Measurements from ENCODE around the gene IL17RE.
A peak's percentile ranks its signal among the peaks of the same experiment; 100 is the strongest.

IL17RE gene

GRCh38 chr3:9934993-9935392, 32.3 kb downstream of the IL17RE start:
- H3F3A ChIP-seq (ENCODE audit: control insufficient read depth, insufficient read depth): no peaks in the 10 kb centered on the region; the same call in 1 of the 2 replicates
- no peaks in the 10 kb centered on the region for H4K20me1 ChIP-seq (ENCODE audit: control insufficient read depth, insufficient read depth, low read depth, low read length)
- no peaks in the 10 kb centered on the region for H3K9me2 ChIP-seq (replicated peaks; ENCODE audit: control insufficient read depth, low read length)
- H3K27me3 ChIP-seq (ENCODE audit: control insufficient read depth, low read length): no peaks in the 10 kb centered on the region
- H3K36me3 ChIP-seq (ENCODE audit: control insufficient read depth, low read length): peaks cover 27% of the 10 kb centered on the region
- TF ChIP-seq EZH2phosphoT487 (IDR thresholded peaks at IDR 0.05; ENCODE audit: borderline replicate concordance, low read length): no peak
- TF ChIP-seq CTCF (IDR thresholded peaks at IDR 0.05; ENCODE audit: low read depth, low read length, poor library complexity, severe bottlenecking): no peak
- no peak overlapping the region for H3K27ac ChIP-seq (ENCODE audit: low read depth, low read length)
- peak overlapping the region; percentile 82 for H3K4me3 ChIP-seq (ENCODE audit: low read length)
- H3K4me1 ChIP-seq (ENCODE audit: control insufficient read depth, low read length): peaks cover 36% of the 10 kb centered on the region
- H3K4me2 ChIP-seq (ENCODE audit: low read length): peak overlapping the region; percentile 91
- H3K79me2 ChIP-seq (ENCODE audit: control insufficient read depth, low read length): peaks cover 22% of the 10 kb centered on the region
- no peaks in the 10 kb centered on the region for H3K9me3 ChIP-seq (ENCODE audit: control insufficient read depth, insufficient read depth, low read length)

DNA sequence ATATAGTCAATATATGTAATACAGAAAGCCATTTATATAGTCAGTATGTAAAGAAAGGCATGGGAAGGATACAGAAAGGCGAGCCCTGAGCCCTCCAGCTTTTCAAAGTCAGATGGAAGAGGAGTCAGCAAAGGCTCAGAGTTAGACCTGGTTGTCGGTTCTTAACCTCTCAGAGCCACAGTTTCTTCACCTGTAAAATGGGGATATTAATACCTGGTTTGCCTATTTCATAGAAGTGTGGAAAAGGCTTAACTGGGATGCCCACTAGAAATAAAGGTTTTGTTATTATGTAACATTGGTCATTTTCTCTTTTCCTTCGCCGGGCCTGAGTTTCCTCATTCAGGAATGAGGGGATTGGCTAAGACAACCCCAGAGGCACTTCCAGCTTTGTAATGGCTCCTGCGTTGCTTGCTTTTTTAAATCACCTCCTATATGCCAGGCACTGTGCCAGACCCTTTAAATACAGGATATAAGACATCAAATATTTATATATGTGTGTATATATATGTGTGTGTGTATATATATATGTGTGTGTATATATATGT, 33.4 kb downstream of the IL17RE start:
- no peak for TF ChIP-seq EZH2phosphoT487 (IDR thresholded peaks at IDR 0.05; ENCODE audit: borderline replicate concordance, low read length)
- no peak for TF ChIP-seq CTCF (IDR thresholded peaks at IDR 0.05; ENCODE audit: low read depth, low read length, poor library complexity, severe bottlenecking)
- Histone ChIP-seq H3K9me3 (ENCODE audit: control insufficient read depth, insufficient read depth, low read length) (no peaks in the 10 kb centered on the region), H3K27me3 (ENCODE audit: control insufficient read depth, low read length) (no peaks in the 10 kb centered on the region), H3K79me2 (ENCODE audit: control insufficient read depth, low read length) (peaks cover 22% of the 10 kb centered on the region), H3K9me2 (replicated peaks; ENCODE audit: control insufficient read depth, low read length) (no peaks in the 10 kb centered on the region), H3F3A (ENCODE audit: control insufficient read depth, insufficient read depth) (no peaks in the 10 kb centered on the region; the same call in 1 of the 2 replicates), H3K4me1 (ENCODE audit: control insufficient read depth, low read length) (peaks cover 36% of the 10 kb centered on the region), H3K27ac (ENCODE audit: low read depth, low read length) (no peak overlapping the region), H3K4me3 (ENCODE audit: low read length) (no peak overlapping the region), H3K36me3 (ENCODE audit: control insufficient read depth, low read length) (peaks cover 29% of the 10 kb centered on the region), H4K20me1 (ENCODE audit: control insufficient read depth, insufficient read depth, low read depth, low read length) (no peaks in the 10 kb centered on the region), H3K4me2 (ENCODE audit: low read length) (peak overlapping the region; percentile 91)

DNA sequence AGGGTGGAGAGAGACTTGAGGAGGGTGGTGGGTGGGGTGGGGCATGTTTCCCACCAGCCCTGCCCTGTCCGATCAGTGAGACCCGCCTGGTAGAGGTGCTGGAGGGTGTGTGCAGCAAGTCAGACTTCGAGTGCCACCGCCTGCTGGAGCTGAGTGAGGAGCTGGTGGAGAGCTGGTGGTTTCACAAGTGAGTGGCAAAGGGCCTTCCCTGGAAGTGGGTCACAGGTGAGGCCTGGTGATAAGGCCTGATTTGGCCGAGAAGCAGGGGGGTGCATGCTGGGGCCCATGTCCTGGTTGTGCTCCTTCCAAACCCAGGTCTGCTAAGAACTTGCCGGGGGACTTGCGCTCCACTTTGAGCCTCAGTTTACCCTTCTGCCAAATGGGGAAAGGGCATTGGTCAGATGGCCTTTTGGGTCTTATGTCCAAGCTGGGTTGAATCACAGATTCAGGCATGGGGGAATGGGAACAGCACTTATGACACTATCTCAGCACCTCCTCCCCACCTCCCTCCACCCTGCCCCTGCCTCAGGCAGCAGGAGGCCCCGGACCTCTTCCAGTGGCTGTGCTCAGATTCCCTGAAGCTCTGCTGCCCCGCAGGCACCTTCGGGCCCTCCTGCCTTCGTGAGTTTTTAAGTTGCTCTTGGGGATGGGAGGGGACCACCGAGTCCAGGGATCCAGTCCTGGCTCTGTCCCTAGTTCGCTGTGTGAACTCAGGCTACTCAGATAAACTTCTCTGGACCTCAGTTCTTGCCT, 35.0 kb downstream of the IL17RE start:
- H3K79me2 ChIP-seq (ENCODE audit: control insufficient read depth, low read length): peaks cover 22% of the 10 kb centered on the region
- H3K36me3 ChIP-seq (ENCODE audit: control insufficient read depth, low read length): peaks cover 31% of the 10 kb centered on the region
- peaks cover 25% of the 10 kb centered on the region for H3K4me1 ChIP-seq (ENCODE audit: control insufficient read depth, low read length)
- H3K4me2 ChIP-seq (ENCODE audit: low read length): no peak overlapping the region
- H3K9me2 ChIP-seq (replicated peaks; ENCODE audit: control insufficient read depth, low read length): no peaks in the 10 kb centered on the region
- no peak overlapping the region for H3K27ac ChIP-seq (ENCODE audit: low read depth, low read length)
- no peaks in the 10 kb centered on the region for H3F3A ChIP-seq (ENCODE audit: control insufficient read depth, insufficient read depth)
- H4K20me1 ChIP-seq (ENCODE audit: control insufficient read depth, insufficient read depth, low read depth, low read length): no peaks in the 10 kb centered on the region
- H3K4me3 ChIP-seq (ENCODE audit: low read length): no peak overlapping the region
- no peaks in the 10 kb centered on the region for H3K27me3 ChIP-seq (ENCODE audit: control insufficient read depth, low read length)
- TF ChIP-seq CTCF (IDR thresholded peaks at IDR 0.05; ENCODE audit: low read depth, low read length, poor library complexity, severe bottlenecking): no peak
- TF ChIP-seq EZH2phosphoT487 (IDR thresholded peaks at IDR 0.05; ENCODE audit: borderline replicate concordance, low read length): no peak
- no peaks in the 10 kb centered on the region for H3K9me3 ChIP-seq (ENCODE audit: control insufficient read depth, insufficient read depth, low read length)
